Measurements from ENCODE around the gene PCTP. TPM values are rescaled to one million over a fixed set of nuclear protein-coding genes. Genes with fewer than 3 reads are reported as not detected.
A peak's percentile ranks its signal among the peaks of the same experiment; 100 is the strongest.

Gene PCTP
- total and polyA plus RNA-seq, 9 of the 15 experiments (the other 6 are each of a cell fraction or from before 2014, with no cell fraction given) = 10.9 to 62.3 (median 41.2) TPM

- TF ChIP-seq IRF9 (tag; IDR thresholded peaks at IDR 0.05) = no peak
- no peak for TF ChIP-seq NFIX (CRISPR knock-in tag; IDR thresholded peaks at IDR 0.05; ENCODE audit: low read depth)
- TF ChIP-seq SAFB (IDR thresholded peaks at IDR 0.05; ENCODE audit: borderline replicate concordance, low read depth, low read length) = no peak
- peak; percentile 34; the same call in 1 of the 2 replicates for TF ChIP-seq FOXM1 (IDR thresholded peaks at IDR 0.05; ENCODE audit: low read depth)
- no peak for TF ChIP-seq FOXM1 (CRISPR knock-in tag; IDR thresholded peaks at IDR 0.05; ENCODE audit: low read depth)
- TF ChIP-seq NCOA2 (IDR thresholded peaks at IDR 0.05; ENCODE audit: partially characterized antibody in 2 of 2) = no peak
- TF ChIP-seq DEAF1 (CRISPR knock-in tag; IDR thresholded peaks at IDR 0.05) = 0 out of 2 replicates have a peak, but pooled peaks have one; percentile 8
- TF ChIP-seq EGR1 (conservative IDR thresholded peaks at IDR 0.05) = no peak
- TF ChIP-seq FOXA1 (IDR thresholded peaks at IDR 0.05; ENCODE audit: borderline replicate concordance) = no peak
- no peak for TF ChIP-seq ZNF655 (CRISPR knock-in tag; IDR thresholded peaks at IDR 0.05)
- no peak for TF ChIP-seq ZNF764 (CRISPR knock-in tag; IDR thresholded peaks at IDR 0.05; ENCODE audit: low read depth)
- no peak for TF ChIP-seq ZNF668 (CRISPR knock-in tag; IDR thresholded peaks at IDR 0.05)
- TF ChIP-seq ZNF583 (CRISPR knock-in tag; IDR thresholded peaks at IDR 0.05) = no peak
- TF ChIP-seq ILK (tag; IDR thresholded peaks at IDR 0.05; ENCODE audit: borderline replicate concordance, low read depth) = no peak
- TF ChIP-seq ZNF449 (CRISPR knock-in tag; IDR thresholded peaks at IDR 0.05) = no peak
- no peak for TF ChIP-seq ZNF3 (CRISPR knock-in tag; IDR thresholded peaks at IDR 0.05)
- no peak for TF ChIP-seq ZNF282 (CRISPR knock-in tag; IDR thresholded peaks at IDR 0.05)
- TF ChIP-seq ARID3A (IDR thresholded peaks at IDR 0.05; ENCODE audit: borderline replicate concordance, low read depth, low read length) = peak; percentile 42; the same call in 1 of the 2 replicates
- peak; percentile 18; the same call in 1 of the 2 replicates for TF ChIP-seq ARID1B (IDR thresholded peaks at IDR 0.05)
- no peak for TF ChIP-seq ILF3 (IDR thresholded peaks at IDR 0.05; ENCODE audit: borderline replicate concordance)
- TF ChIP-seq MCM7 (IDR thresholded peaks at IDR 0.05) = no peak
- no peak for TF ChIP-seq ZNF75A (CRISPR knock-in tag; IDR thresholded peaks at IDR 0.05)
- TF ChIP-seq SMARCE1 (IDR thresholded peaks at IDR 0.05) = 0 out of 2 replicates have a peak, but pooled peaks have one; percentile 23
Observed at GRCh38 chr17:55735731-55736405, 15.0 kb upstream of the PCTP start (continued).
